ENCODE results near the gene EZR. TPM values are rescaled to one million over a fixed set of nuclear protein-coding genes. Genes with fewer than 3 reads are reported as not detected.
A peak's percentile ranks its signal among the peaks of the same experiment; 100 is the strongest.

Gene EZR
- total and polyA plus RNA-seq, 10 of the 15 experiments (the other 5 are each of a cell fraction or from before 2014, with no cell fraction given) = 79.1 to 282 (median 161) TPM

DNA sequence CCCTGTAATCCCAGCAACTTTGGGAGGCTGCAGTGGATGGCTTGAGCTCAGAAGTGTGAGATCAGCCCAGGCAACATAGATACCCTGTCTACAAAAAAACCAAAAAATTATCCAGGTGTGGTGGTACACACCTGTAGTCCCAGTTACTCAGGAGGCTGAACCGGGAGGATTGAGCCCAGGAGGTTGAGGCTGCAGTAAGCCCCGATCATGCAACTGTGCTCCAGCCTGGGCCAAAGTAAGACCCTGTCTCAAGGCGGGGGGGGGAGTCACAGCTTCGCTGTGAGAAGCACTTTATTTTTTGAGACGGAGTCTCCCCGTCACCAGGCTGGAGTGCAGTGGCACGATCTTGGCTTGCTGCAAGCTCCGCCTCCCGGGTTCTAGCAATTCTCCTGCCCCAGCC is 54.2 kb downstream of the EZR start:
- POLR2A ChIA-PET = no interaction called here
- in situ Hi-C loops (cut with MboI) (no loop called here), intact Hi-C loops (cut with micrococcal nuclease; ENCODE audit: unreplicated experiment) (no loop called here)
- Histone ChIP-seq H3K4me1 (ENCODE audit: control insufficient read depth, insufficient read depth, low read length) (no peaks in the 10 kb centered on the region), H3K4me3 (no peak overlapping the region), H3K4me2 (ENCODE audit: control insufficient read depth, insufficient read depth) (no peak overlapping the region), H3K9ac (ENCODE audit: control insufficient read depth, insufficient read depth, low read length) (no peak overlapping the region), H3K79me2 (ENCODE audit: control insufficient read depth, insufficient read depth, low read length) (no peaks in the 10 kb centered on the region), H3K27ac (ENCODE audit: control insufficient read depth, insufficient read depth) (no peak overlapping the region), H3K9me3 (replicated peaks; ENCODE audit: control insufficient read depth, insufficient read depth, low read length) (no peaks in the 10 kb centered on the region), H3K36me3 (ENCODE audit: control insufficient read depth in 2 of 2, insufficient read depth in 2 of 2, low read length in 1 of 2) (peaks cover 34 to 35% of the 10 kb centered on the region in 2 experiments), H3K27me3 (replicated peaks in 1 of 2; ENCODE audit: control insufficient read depth in 2 of 2, insufficient read depth in 2 of 2, low read length in 1 of 2) (no peaks in the 10 kb centered on the region), H2AFZ (ENCODE audit: control insufficient read depth, low read depth, low read length) (no peak overlapping the region), H4K20me1 (ENCODE audit: control insufficient read depth, insufficient read depth) (no peaks in the 10 kb centered on the region; the same call in 1 of the 2 replicates)
- SMC1A ChIA-PET (ENCODE audit: uncharacterized antibody, unreplicated experiment) = interaction anchor here (3.1 kb wide), 1 partner anchor 27 kb away, joined by 8 read pairs; no protein-coding TSS in a partner anchor
- no TSS peak for BruUV-seq (replicated peaks)
- WGBS (ENCODE audit: insufficient coverage, insufficient replicate concordance, low lambda C conversion rate, missing lambda C conversion rate) = 92% methylated on average over 9 of the region's 9 CpGs
- CTCF ChIA-PET = interaction anchor here (1.2 to 1.4 kb wide), 2 partner anchors 208 to 551 kb away, joined by 3 to 5 read pairs; no protein-coding TSS in a partner anchor
- no peak for ATAC-seq
- RAD21 ChIA-PET (ENCODE audit: unreplicated experiment) = no interaction called here
- no peak for DNase-seq (ENCODE audit: low read depth, low spot score)
- no peak for FAIRE-seq
- TF ChIP-seq BHLHE40 (IDR thresholded peaks at IDR 0.05; ENCODE audit: borderline replicate concordance in 1 of 2, low read depth in 2 of 2, low read length in 1 of 2) = no peak

DNA sequence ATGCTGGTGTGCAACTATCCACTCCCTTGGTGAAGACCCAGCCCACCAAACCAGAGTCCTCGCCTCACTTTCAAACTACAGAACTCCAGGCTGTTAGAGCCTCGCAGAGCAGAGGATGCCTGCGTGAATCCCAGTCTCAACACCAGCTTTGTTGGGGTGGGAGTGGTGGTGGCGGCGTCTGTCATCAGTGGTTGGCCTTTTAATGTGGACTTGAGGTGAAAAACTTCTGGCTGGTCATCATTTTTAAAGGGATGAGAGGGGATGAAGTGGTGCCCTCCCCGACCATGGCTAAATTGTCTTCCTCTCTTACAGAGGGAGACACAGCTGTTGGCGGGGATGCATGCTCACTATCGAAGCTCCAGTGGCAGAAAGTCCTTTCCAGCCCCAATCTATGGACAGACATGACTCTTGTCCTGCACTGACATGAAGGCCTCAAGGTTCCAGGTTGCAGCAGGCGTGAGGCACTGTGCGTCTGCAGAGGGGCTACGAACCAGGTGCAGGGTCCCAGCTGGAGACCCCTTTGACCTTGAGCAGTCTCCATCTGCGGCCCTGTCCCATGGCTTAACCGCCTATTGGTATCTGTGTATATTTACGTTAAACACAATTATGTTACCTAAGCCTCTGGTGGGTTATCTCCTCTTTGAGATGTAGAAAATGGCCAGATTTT is 54.9 kb downstream of the EZR start:
- Histone ChIP-seq H3K4me1 (ENCODE audit: control insufficient read depth, insufficient read depth, low read length) (no peaks in the 10 kb centered on the region), H3K79me2 (ENCODE audit: control insufficient read depth, insufficient read depth, low read length) (no peaks in the 10 kb centered on the region), H4K20me1 (ENCODE audit: control insufficient read depth, insufficient read depth) (no peaks in the 10 kb centered on the region), H3K9me3 (replicated peaks; ENCODE audit: control insufficient read depth, insufficient read depth, low read length) (no peaks in the 10 kb centered on the region), H3K27ac (ENCODE audit: control insufficient read depth, insufficient read depth) (no peak overlapping the region), H3K9ac (ENCODE audit: control insufficient read depth, insufficient read depth, low read length) (no peak overlapping the region), H3K4me3 (no peak overlapping the region), H3K27me3 (replicated peaks in 1 of 2; ENCODE audit: control insufficient read depth in 2 of 2, insufficient read depth in 2 of 2, low read length in 1 of 2) (no peaks in the 10 kb centered on the region), H2AFZ (ENCODE audit: control insufficient read depth, low read depth, low read length) (no peak overlapping the region), H3K4me2 (ENCODE audit: control insufficient read depth, insufficient read depth) (no peak overlapping the region), H3K36me3 (ENCODE audit: control insufficient read depth in 2 of 2, insufficient read depth in 2 of 2, low read length in 1 of 2) (peaks cover 28 to 29% of the 10 kb centered on the region in 2 experiments)
- FAIRE-seq (no peak), ATAC-seq (peak; percentile 5; the same call in 1 of the 3 replicates), DNase-seq (ENCODE audit: low read depth, low spot score) (no peak)
- POLR2A ChIA-PET = no interaction called here
- no TSS peak for BruUV-seq (replicated peaks)
- CTCF ChIA-PET = interaction anchor here (1.4 kb wide), 1 partner anchor 208 kb away, joined by 5 read pairs; no protein-coding TSS in a partner anchor
- in situ Hi-C loops (cut with MboI) (no loop called here), intact Hi-C loops (cut with micrococcal nuclease; ENCODE audit: unreplicated experiment) (no loop called here)
- TF ChIP-seq, protein P1, sequence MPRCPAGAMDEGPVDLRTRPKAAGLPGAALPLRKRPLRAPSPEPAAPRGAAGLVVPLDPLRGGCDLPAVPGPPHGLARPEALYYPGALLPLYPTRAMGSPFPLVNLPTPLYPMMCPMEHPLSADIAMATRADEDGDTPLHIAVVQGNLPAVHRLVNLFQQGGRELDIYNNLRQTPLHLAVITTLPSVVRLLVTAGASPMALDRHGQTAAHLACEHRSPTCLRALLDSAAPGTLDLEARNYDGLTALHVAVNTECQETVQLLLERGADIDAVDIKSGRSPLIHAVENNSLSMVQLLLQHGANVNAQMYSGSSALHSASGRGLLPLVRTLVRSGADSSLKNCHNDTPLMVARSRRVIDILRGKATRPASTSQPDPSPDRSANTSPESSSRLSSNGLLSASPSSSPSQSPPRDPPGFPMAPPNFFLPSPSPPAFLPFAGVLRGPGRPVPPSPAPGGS (IDR thresholded peaks at IDR 0.05; ENCODE audit: borderline replicate concordance, insufficient read depth, low read depth, low read length, poor library complexity, severe bottlenecking) = peak; percentile 7
- TF ChIP-seq, protein P2, sequence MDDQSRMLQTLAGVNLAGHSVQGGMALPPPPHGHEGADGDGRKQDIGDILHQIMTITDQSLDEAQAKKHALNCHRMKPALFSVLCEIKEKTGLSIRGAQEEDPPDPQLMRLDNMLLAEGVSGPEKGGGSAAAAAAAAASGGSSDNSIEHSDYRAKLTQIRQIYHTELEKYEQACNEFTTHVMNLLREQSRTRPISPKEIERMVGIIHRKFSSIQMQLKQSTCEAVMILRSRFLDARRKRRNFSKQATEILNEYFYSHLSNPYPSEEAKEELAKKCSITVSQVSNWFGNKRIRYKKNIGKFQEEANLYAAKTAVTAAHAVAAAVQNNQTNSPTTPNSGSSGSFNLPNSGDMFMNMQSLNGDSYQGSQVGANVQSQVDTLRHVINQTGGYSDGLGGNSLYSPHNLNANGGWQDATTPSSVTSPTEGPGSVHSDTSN (IDR thresholded peaks at IDR 0.05; ENCODE audit: insufficient replicate concordance, low read depth, low read length) = no peak
- TF ChIP-seq POLR2A (IDR thresholded peaks at IDR 0.05; ENCODE audit: low read depth, low read length) = peak; percentile 64
- RAD21 ChIA-PET (ENCODE audit: unreplicated experiment) = no interaction called here
- over 99% methylated on average over 14 of the region's 14 CpGs for WGBS (ENCODE audit: insufficient coverage, insufficient replicate concordance, low lambda C conversion rate, missing lambda C conversion rate)
- SMC1A ChIA-PET (ENCODE audit: uncharacterized antibody, unreplicated experiment) = interaction anchor here (3.1 kb wide), 1 partner anchor 28 kb away, joined by 8 read pairs; no protein-coding TSS in a partner anchor
